ENCODE results near the gene HECTD4. TPM values are rescaled to one million over a fixed set of nuclear protein-coding genes. Genes with fewer than 3 reads are reported as not detected.

HECTD4 gene
- total RNA-seq, 1 donor from 2014 or later: 10.4 TPM

DNA sequence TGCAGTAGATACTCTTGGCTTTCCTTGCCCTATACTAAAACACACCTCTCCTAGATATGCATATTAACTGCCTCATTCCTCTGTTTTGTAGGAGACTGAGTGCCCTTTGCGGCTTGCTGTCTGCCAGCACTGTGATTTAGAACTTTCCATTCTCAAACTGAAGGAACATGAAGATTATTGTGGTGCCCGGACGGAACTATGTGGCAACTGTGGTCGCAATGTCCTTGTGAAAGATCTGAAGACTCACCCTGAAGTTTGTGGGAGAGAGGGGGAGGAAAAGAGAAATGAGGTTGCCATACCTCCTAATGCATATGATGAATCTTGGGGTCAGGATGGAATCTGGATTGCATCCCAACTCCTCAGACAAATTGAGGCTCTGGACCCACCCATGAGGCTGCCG, 241.5 kb downstream of the HECTD4 start:
- DNase-seq (ENCODE audit: low read depth): no peak
- H3K4me3 ChIP-seq (ENCODE audit: low read depth, low read length): no peak overlapping the region
- TF ChIP-seq, protein P1, sequence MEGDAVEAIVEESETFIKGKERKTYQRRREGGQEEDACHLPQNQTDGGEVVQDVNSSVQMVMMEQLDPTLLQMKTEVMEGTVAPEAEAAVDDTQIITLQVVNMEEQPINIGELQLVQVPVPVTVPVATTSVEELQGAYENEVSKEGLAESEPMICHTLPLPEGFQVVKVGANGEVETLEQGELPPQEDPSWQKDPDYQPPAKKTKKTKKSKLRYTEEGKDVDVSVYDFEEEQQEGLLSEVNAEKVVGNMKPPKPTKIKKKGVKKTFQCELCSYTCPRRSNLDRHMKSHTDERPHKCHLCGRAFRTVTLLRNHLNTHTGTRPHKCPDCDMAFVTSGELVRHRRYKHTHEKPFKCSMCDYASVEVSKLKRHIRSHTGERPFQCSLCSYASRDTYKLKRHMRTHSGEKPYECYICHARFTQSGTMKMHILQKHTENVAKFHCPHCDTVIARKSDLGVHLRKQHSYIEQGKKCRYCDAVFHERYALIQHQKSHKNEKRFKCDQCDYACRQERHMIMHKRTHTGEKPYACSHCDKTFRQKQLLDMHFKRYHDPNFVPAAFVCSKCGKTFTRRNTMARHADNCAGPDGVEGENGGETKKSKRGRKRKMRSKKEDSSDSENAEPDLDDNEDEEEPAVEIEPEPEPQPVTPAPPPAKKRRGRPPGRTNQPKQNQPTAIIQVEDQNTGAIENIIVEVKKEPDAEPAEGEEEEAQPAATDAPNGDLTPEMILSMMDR (conservative IDR thresholded peaks at IDR 0.05; ENCODE audit: low read depth, low read length): no peak

DNA sequence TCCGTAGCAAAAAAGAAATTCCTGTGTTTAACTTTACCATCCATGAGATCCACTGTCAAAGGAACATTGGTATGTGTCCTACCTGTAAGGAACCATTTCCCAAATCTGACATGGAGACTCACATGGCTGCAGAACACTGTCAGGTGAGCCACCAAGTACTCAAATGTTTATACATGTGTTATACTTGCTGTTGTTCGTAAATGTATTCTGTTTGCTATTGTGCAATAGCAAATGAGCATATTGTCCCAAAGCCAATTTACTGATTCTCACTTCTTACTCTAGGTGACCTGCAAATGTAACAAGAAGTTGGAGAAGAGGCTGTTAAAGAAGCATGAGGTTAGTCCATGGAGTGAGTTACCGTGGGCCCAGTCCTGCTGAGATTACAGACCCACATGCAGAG, 247.5 kb downstream of the HECTD4 start:
- no peak for DNase-seq (ENCODE audit: low read depth)
- H3K4me3 ChIP-seq (ENCODE audit: low read depth, low read length): no peak overlapping the region
- TF ChIP-seq, protein P1 (conservative IDR thresholded peaks at IDR 0.05; ENCODE audit: low read depth, low read length): no peak

DNA sequence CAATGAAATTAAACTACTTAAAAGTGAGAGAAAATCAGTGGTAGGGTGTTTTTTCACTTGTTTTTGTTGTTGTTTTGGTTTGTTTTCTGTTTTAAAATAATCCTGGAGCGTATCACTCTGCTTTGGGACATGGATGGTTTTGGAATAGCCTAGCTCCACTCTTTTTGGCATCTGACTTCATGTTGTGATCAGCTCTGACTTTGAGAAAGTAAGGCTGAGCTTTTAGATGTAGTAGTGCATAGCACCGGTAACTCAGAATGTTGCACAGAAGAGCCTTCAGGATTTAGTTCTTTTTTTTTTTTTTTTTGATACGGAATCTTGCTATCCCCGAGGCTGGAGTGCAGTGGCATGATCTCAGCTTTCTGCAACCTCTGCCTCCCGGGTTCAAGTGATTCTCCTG, 248.8 kb downstream of the HECTD4 start:
- no peak for DNase-seq (ENCODE audit: low read depth)
- TF ChIP-seq, protein P1 (conservative IDR thresholded peaks at IDR 0.05; ENCODE audit: low read depth, low read length): no peak
- H3K4me3 ChIP-seq (ENCODE audit: low read depth, low read length): no peak overlapping the region

DNA sequence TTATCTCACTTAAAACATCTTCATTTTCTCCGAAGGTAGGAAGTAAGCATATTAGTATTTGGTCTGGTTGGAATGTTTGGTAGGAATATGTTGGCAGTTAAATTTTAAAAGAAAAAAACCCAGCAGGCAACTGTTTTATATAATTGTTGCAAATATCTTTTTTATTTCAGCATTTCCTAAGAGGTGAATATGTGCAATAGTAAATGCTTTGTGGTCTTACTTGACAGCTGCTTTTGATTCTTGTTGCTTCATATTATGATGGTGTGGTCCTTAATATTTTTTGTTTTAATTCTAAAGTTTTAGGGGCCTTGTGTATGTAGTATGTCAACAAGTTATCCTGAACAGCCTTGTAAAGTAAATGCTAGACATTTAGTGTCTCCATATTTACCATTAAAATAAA, 250.5 kb downstream of the HECTD4 start:
- TF ChIP-seq, protein P1 (conservative IDR thresholded peaks at IDR 0.05; ENCODE audit: low read depth, low read length): no peak
- DNase-seq (ENCODE audit: low read depth): no peak
- H3K4me3 ChIP-seq (ENCODE audit: low read depth, low read length): no peak overlapping the region

DNA sequence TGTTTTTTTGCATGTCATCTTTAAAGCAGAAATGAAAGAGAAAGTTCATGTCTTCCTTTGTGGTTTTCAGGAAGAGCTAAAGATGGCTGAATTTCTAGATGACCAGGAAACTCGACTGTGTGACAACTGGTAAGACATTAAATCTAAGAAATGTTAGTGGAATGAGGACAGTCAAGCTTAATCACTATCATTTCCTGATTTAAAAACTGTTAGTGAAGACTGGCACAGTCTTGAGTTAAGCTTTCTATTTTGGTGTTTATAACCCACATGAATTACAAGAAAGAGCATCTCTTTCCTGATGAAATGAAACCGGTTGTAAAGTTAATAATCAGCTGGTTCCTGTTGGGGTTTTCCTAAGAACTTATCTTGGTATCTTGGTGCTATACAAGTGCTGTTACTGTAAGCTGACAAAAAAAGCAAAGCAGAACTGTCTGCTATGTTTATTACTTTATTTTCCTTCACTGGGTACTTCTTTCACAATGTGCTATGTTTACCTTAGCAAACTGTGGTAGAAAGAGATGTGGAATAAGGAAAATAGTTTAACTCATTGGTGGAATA, 251.7 kb downstream of the HECTD4 start:
- peak overlapping the region; percentile 5 for H3K4me3 ChIP-seq (ENCODE audit: low read depth, low read length)
- TF ChIP-seq, protein P1 (conservative IDR thresholded peaks at IDR 0.05; ENCODE audit: low read depth, low read length): no peak

DNA sequence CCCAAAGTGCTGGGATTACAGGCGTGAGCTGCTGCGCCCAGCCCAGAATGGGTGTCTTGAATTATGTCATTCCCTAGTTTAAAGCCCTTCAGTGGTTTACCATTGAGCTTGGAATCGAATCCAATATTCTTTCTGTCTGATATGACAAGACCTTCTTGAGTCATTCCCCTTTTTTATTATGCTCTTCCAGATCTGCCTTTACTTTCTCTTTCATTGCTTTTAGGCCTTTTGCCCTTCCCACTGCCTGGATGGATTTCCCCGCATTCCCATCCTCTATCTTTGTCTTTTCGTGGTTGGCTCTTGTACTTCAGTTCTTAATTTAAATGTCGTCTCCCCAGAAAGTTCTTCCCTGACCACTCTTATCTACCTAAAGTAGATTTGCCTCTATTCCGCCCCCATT, 255.3 kb downstream of the HECTD4 start:
- no peak overlapping the region for H3K4me3 ChIP-seq (ENCODE audit: low read depth, low read length)
- TF ChIP-seq, protein P1 (conservative IDR thresholded peaks at IDR 0.05; ENCODE audit: low read depth, low read length): no peak
- no peak for DNase-seq (ENCODE audit: low read depth)

More for the DNA sequence above, 251.7 kb downstream of the HECTD4 start:
- DNase-seq (ENCODE audit: low read depth): peak; percentile 37

DNA sequence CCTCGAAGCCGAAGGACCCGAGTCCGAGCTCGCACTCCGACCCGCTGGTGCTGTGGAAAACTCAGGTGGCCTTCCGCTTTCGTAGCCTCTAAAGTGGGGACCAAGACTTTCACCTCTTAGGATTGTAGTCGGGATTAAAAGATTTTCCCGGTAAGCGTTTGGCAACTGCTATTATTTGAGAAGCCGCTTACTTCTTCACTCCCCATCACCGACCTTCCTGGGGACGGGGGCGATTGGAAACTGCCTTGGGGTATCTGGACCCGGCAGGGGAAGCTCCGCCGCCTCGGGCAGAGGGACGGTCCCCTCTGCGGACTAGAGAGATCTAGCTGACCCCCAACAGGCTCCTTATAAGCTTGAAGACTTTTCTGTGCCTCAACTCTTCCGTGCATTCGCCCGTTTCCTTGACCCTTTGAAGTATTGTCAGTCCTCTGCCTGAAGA, 256.2 kb downstream of the HECTD4 start:
- peak overlapping the region; percentile 94 for H3K4me3 ChIP-seq (ENCODE audit: low read depth, low read length)
- TF ChIP-seq, protein P1 (conservative IDR thresholded peaks at IDR 0.05; ENCODE audit: low read depth, low read length): no peak
- DNase-seq (ENCODE audit: low read depth): no peak

Data from epithelial cell of proximal tubule (primary cell).